HepG2 (cell line): Measurements from ENCODE around the gene GRAP. TPM values are rescaled to one million over a fixed set of nuclear protein-coding genes. Genes with fewer than 3 reads are reported as not detected.

Experiments
- ADNP ChIP-seq: sonication (generic); formaldehyde crosslinking; IDR thresholded peaks from 2 replicates; pipeline ENCODE4 v1.4.0; 2020; ENCODE audit warnings: missing genetic modification reagents
- CBFB ChIP-seq: sonication (generic); formaldehyde crosslinking; IDR thresholded peaks from 2 replicates; pipeline ENCODE4 v1.4.0; 2020; ENCODE audit warnings: missing genetic modification reagents
- ERF ChIP-seq: IDR thresholded peaks from 2 replicates; pipeline ENCODE4 v1.6.1; 2018; ENCODE audit warnings: missing biosample characterization, missing genetic modification reagents
- EZH2 ChIP-seq: conservative IDR thresholded peaks from 2 replicates; pipeline ENCODE4 v1.6.1; 2012; ENCODE audit warnings: mild to moderate bottlenecking, low read depth, low read length, moderate library complexity
- FOSL1 ChIP-seq: sonication (generic); formaldehyde crosslinking; IDR thresholded peaks from 2 replicates; pipeline ENCODE4 v1.9.0; 2021; ENCODE audit warnings: missing genetic modification reagents, borderline replicate concordance
- FOXM1 ChIP-seq: sonication (generic); formaldehyde crosslinking; IDR thresholded peaks from 2 replicates; pipeline ENCODE4 v1.5.0; 2020; ENCODE audit warnings: missing genetic modification reagents
- MAFK ChIP-seq, 2 experiments: IDR thresholded peaks in 1 of 2; conservative IDR thresholded peaks in 1 of 2; 2 replicates each; pipeline ENCODE4 v1.6.1; 2011; ENCODE audit warnings: improper control_type of control experiment in 2 of 2, low read length in 2 of 2
- MED13 ChIP-seq: sonication (generic); formaldehyde crosslinking; IDR thresholded peaks from 2 replicates; pipeline ENCODE4 v1.5.0; 2020; ENCODE audit warnings: missing genetic modification reagents
- MEF2D ChIP-seq: sonication (generic); formaldehyde crosslinking; IDR thresholded peaks from 2 replicates; pipeline ENCODE4 v1.5.1; 2020; ENCODE audit warnings: mild to moderate bottlenecking, missing genetic modification reagents
- NFE2L1 ChIP-seq: sonication (generic); formaldehyde crosslinking; IDR thresholded peaks from 2 replicates; pipeline ENCODE4 v1.4.0; 2020; ENCODE audit warnings: missing genetic modification reagents, mild to moderate bottlenecking, borderline replicate concordance
- RAD21 ChIP-seq: fragments of 450-650 bp; formaldehyde crosslinking; IDR thresholded peaks from 2 replicates; pipeline ENCODE4 v1.5.0; 2020; ENCODE audit warnings: mild to moderate bottlenecking
- SMAD1 ChIP-seq: sonication (generic); formaldehyde crosslinking; IDR thresholded peaks from 2 replicates; pipeline ENCODE4 v1.4.0; 2020; ENCODE audit warnings: missing genetic modification reagents, low read depth, mild to moderate bottlenecking, borderline replicate concordance
- ZBTB3 ChIP-seq: sonication (generic); formaldehyde crosslinking; IDR thresholded peaks from 2 replicates; pipeline ENCODE4 v1.4.0; 2020; ENCODE audit warnings: low read depth, mild to moderate bottlenecking, moderate library complexity, missing genetic modification reagents, borderline replicate concordance
- ZBTB7A ChIP-seq: sonication (generic); formaldehyde crosslinking; IDR thresholded peaks from 2 replicates; pipeline ENCODE4 v1.8.0; 2022; ENCODE audit warnings: mild to moderate bottlenecking, missing genetic modification reagents
- ZNF160 ChIP-seq: sonication (generic); formaldehyde crosslinking; IDR thresholded peaks from 2 replicates; pipeline ENCODE4 v1.8.0; 2022; ENCODE audit warnings: mild to moderate bottlenecking, inconsistent platforms, missing genetic modification reagents
- ZNF253 ChIP-seq: sonication (generic); formaldehyde crosslinking; IDR thresholded peaks from 2 replicates; pipeline ENCODE4 v1.8.0; 2022; ENCODE audit warnings: mild to moderate bottlenecking, missing genetic modification reagents, borderline replicate concordance
- ZNF33B ChIP-seq: sonication (generic); formaldehyde crosslinking; IDR thresholded peaks from 2 replicates; pipeline ENCODE4 v1.5.1; 2020; ENCODE audit warnings: mild to moderate bottlenecking, missing genetic modification reagents
- ZNF550 ChIP-seq: sonication (generic); formaldehyde crosslinking; IDR thresholded peaks from 2 replicates; pipeline ENCODE4 v1.4.0; 2020; ENCODE audit warnings: mild to moderate bottlenecking, missing genetic modification reagents, borderline replicate concordance
- ZNF619 ChIP-seq: sonication (generic); formaldehyde crosslinking; IDR thresholded peaks from 2 replicates; pipeline ENCODE4 v1.4.0; 2020; ENCODE audit warnings: mild to moderate bottlenecking, missing genetic modification reagents
- ZNF768 ChIP-seq: sonication (generic); formaldehyde crosslinking; IDR thresholded peaks from 2 replicates; pipeline ENCODE4 v1.4.0; 2020; ENCODE audit warnings: missing genetic modification reagents
- ZNF782 ChIP-seq: sonication (generic); formaldehyde crosslinking; IDR thresholded peaks from 2 replicates; pipeline ENCODE4 v1.4.0; 2020; ENCODE audit warnings: missing genetic modification reagents, mild to moderate bottlenecking, borderline replicate concordance
- polyA plus RNA-seq, 8 experiments: library from polyadenylated mRNA; depleted of rRNA in 3 of 8; stranded (reverse) in 7 of 8; unstranded in 1 of 8; fragments of >200 nt; fragmentation: Illumina TruSeq in 4 of 8; extraction: Trizol in 4 of 8; gene quantifications; 2 replicates each; pipeline versions ENCODE4 v1.2.1 to v1.2.3, GENCODE V29; 2011 to 2016; ENCODE audit warnings: low read depth in 4 of 8, missing spikeins in 1 of 8, mixed read lengths in 1 of 8; ENCODE audit not compliant: insufficient read depth in 1 of 8
- total RNA-seq, 5 experiments: library from RNA; depleted of rRNA; stranded (reverse); fragments of >200 nt; fragmentation: Illumina TruSeq; extraction: Trizol; gene quantifications; 2 replicates each; pipeline ENCODE4 v1.2.3, GENCODE V29; 2016; ENCODE audit warnings: low read depth in 1 of 5
- TF ChIP-seq, protein P1 (sequence below), 2 experiments: sonication (generic) in 1 of 2; formaldehyde crosslinking in 1 of 2; IDR thresholded peaks; 2 replicates each; pipeline versions ENCODE4 v1.5.1 to v1.6.1; 2011 to 2020; ENCODE audit warnings: borderline replicate concordance in 1 of 2, low read depth in 1 of 2, low read length in 1 of 2, mild to moderate bottlenecking in 1 of 2, missing genetic modification reagents in 1 of 2, moderate library complexity in 1 of 2
- TF ChIP-seq, protein P2 (sequence below): sonication (generic); formaldehyde crosslinking; IDR thresholded peaks from 2 replicates; pipeline ENCODE4 v1.5.0; 2020; ENCODE audit warnings: missing genetic modification reagents
- TF ChIP-seq, protein P3 (sequence below): IDR thresholded peaks from 2 replicates; pipeline ENCODE4 v1.6.1; 2016; ENCODE audit warnings: low read depth, borderline replicate concordance
- TF ChIP-seq, protein P4 (sequence below): IDR thresholded peaks from 2 replicates; pipeline ENCODE4 v1.6.1; 2016; ENCODE audit warnings: missing compliant biosample characterization, missing genetic modification reagents, borderline replicate concordance

Gene GRAP
- total and polyA plus RNA-seq, 2 of the 13 experiments (the other 11 are each of a cell fraction or from before 2014, with no cell fraction given): 0.77 to 1.7 TPM

DNA sequence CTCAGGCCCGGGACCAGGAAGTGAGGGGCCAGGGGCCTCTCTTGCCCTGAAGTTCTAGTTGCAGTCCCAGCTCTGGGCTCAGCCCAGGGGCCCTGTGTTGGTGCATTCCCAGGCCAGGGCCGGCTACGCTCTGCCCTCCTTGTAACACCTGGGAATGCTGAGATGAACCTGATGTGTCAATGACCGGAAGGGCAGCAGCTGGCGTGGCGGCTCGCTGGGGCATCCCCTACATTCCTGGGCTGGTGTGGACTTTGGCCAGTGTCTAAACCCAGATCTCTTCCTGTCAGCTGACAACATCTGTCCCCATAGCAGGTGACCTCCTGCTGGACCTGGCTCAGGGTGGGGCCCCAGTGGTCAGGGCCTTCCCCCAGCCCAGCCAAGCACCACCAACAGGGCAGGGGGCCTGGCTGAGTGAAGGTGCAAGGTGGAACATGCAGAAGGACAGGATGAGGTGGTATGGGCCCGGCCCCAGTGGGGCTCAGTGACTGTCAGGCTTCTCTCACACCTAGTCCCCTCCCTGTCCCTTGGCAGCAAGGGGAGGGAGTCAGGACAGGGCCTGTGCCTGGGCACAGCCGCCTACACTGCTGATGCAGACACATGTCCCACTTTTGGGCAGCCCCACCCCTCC is 58.1 kb downstream of the GRAP start (continued):
- TF ChIP-seq, protein P1, sequence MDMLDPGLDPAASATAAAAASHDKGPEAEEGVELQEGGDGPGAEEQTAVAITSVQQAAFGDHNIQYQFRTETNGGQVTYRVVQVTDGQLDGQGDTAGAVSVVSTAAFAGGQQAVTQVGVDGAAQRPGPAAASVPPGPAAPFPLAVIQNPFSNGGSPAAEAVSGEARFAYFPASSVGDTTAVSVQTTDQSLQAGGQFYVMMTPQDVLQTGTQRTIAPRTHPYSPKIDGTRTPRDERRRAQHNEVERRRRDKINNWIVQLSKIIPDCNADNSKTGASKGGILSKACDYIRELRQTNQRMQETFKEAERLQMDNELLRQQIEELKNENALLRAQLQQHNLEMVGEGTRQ (IDR thresholded peaks at IDR 0.05; ENCODE audit: low read depth, low read length): peak; percentile 80
- TF ChIP-seq, protein P1 (CRISPR knock-in tag; IDR thresholded peaks at IDR 0.05; ENCODE audit: borderline replicate concordance): peak; percentile 91; the same call in 1 of the 2 replicates
- TF ChIP-seq ZNF550 (peak; percentile 85; the same call in 1 of the 2 replicates), MAFK (conservative IDR thresholded peaks at IDR 0.05 in 1 of 2, IDR thresholded peaks at IDR 0.05 in 1 of 2; ENCODE audit: low read length in 2 of 2) (no peak), ZNF768 (peak; percentile 53; the same call in 1 of the 2 replicates), ZNF160 (CRISPR knock-in tag) (peak; percentile 81; the same call in 1 of the 2 replicates), MED13 (CRISPR knock-in tag) (peak; percentile 87), ZBTB3 (CRISPR knock-in tag) (peak; percentile 82; the same call in 1 of the 2 replicates), ZNF782 (peak; percentile 44; the same call in 1 of the 2 replicates), NFE2L1 (CRISPR knock-in tag) (no peak), MEF2D (CRISPR knock-in tag) (peak; percentile 95), ZNF619 (CRISPR knock-in tag) (peak; percentile 92; the same call in 1 of the 2 replicates), FOSL1 (CRISPR knock-in tag) (peak; percentile 37; the same call in 1 of the 2 replicates), ADNP (CRISPR knock-in tag) (no peak; the same call in 1 of the 2 replicates), EZH2 (no peak), RAD21 (CRISPR knock-in tag) (peak; percentile 60), FOXM1 (CRISPR knock-in tag) (0 out of 2 replicates have a peak, but pooled peaks have one; percentile 9), ZNF33B (CRISPR knock-in tag) (peak; percentile 76; the same call in 1 of the 2 replicates), ZBTB7A (CRISPR knock-in tag) (peak; percentile 54; the same call in 1 of the 2 replicates), ZNF253 (no peak), SMAD1 (CRISPR knock-in tag) (no peak; the same call in 1 of the 2 replicates), CBFB (peak; percentile 63; the same call in 1 of the 2 replicates), ERF (CRISPR knock-in tag) (peak; percentile 99)
- TF ChIP-seq, protein P2, sequence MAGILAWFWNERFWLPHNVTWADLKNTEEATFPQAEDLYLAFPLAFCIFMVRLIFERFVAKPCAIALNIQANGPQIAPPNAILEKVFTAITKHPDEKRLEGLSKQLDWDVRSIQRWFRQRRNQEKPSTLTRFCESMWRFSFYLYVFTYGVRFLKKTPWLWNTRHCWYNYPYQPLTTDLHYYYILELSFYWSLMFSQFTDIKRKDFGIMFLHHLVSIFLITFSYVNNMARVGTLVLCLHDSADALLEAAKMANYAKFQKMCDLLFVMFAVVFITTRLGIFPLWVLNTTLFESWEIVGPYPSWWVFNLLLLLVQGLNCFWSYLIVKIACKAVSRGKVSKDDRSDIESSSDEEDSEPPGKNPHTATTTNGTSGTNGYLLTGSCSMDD (CRISPR knock-in tag): no peak
- TF ChIP-seq, protein P3, sequence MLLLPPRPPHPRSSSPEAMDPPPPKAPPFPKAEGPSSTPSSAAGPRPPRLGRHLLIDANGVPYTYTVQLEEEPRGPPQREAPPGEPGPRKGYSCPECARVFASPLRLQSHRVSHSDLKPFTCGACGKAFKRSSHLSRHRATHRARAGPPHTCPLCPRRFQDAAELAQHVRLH (CRISPR knock-in tag): peak; percentile 97
- TF ChIP-seq, protein P4, sequence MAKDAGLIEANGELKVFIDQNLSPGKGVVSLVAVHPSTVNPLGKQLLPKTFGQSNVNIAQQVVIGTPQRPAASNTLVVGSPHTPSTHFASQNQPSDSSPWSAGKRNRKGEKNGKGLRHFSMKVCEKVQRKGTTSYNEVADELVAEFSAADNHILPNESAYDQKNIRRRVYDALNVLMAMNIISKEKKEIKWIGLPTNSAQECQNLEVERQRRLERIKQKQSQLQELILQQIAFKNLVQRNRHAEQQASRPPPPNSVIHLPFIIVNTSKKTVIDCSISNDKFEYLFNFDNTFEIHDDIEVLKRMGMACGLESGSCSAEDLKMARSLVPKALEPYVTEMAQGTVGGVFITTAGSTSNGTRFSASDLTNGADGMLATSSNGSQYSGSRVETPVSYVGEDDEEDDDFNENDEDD (CRISPR knock-in tag): peak; percentile 64; the same call in 1 of the 2 replicates
